NCI-H1092 (cell line): ENCODE data around the gene PGAP3.
A peak's percentile ranks its signal among the peaks of the same experiment; 100 is the strongest.
"Not testable (repeated sequence)": the region's sequence is repeated elsewhere in the genome, so short reads cannot be mapped to it uniquely, and the experiment has no call there.

ENCODE experiments used
- DNase-seq: peaks from one replicate; lab custom pipeline; 2025; lab: John Stamatoyannopoulos, UW

PGAP3 gene

GRCh38 chr17:39687546-39688474 is at the start of gene PGAP3:
Gene PGAP3 (minus strand): TSS chr17:39688057. CDS start chr17:39688014, 43 bp downstream.
- peak; percentile 95 for DNase-seq

GRCh38 chr17:39737206-39737759 is 49.4 kb upstream of the PGAP3 start:
- no peak for DNase-seq

- no peak for DNase-seq
Observed at GRCh38 chr17:39736319-39737165, 48.7 kb upstream of the PGAP3 start.

GRCh38 chr17:39735882-39736281 is 48.0 kb upstream of the PGAP3 start:
- DNase-seq = no peak

GRCh38 chr17:39732586-39732985 is 44.7 kb upstream of the PGAP3 start:
- DNase-seq = no peak

GRCh38 chr17:39730095-39730921 is 42.5 kb upstream of the PGAP3 start, which contains the start of gene MIEN1:
Gene MIEN1 (minus strand): TSS chr17:39730532. CDS start chr17:39730495, 37 bp downstream.
- peak; percentile 83 for DNase-seq

GRCh38 chr17:39729280-39729851 is 41.5 kb upstream of the PGAP3 start:
- DNase-seq = no peak

GRCh38 chr17:39727556-39727955 is 39.7 kb upstream of the PGAP3 start:
- no peak for DNase-seq

- no peak for DNase-seq
Observed at GRCh38 chr17:39726617-39727016, 38.8 kb upstream of the PGAP3 start.

GRCh38 chr17:39725923-39726322 is 38.1 kb upstream of the PGAP3 start:
- DNase-seq = not testable (repeated sequence)

- no peak for DNase-seq
Observed at GRCh38 chr17:39724731-39725130, 36.9 kb upstream of the PGAP3 start.

- DNase-seq = no peak
Observed at GRCh38 chr17:39722965-39723848, 35.4 kb upstream of the PGAP3 start.

- no peak for DNase-seq
Observed at GRCh38 chr17:39722104-39722503, 34.2 kb upstream of the PGAP3 start.

GRCh38 chr17:39719563-39720355 is 31.9 kb upstream of the PGAP3 start:
- no peak for DNase-seq

GRCh38 chr17:39717660-39718059 is 29.8 kb upstream of the PGAP3 start:
- DNase-seq = no peak

GRCh38 chr17:39716879-39717536 is 29.2 kb upstream of the PGAP3 start:
- no peak for DNase-seq

GRCh38 chr17:39716073-39716818 is 28.4 kb upstream of the PGAP3 start:
- DNase-seq = no peak
